C4-2B (cell line): ENCODE measurements around the gene FXYD1.

ENCODE experiments used
- H3K27ac ChIP-seq: fragments of 450-650 bp; 2 replicates; pipeline ENCODE4 v1.5.1; 2017
- ZFX ChIP-seq: fragments of 450-650 bp; IDR thresholded peaks from 2 replicates; pipeline ENCODE4 v1.6.1; 2017
- TF ChIP-seq, protein P1 (sequence below): fragments of 450-650 bp; conservative IDR thresholded peaks from 2 replicates; pipeline ENCODE4 v1.5.1; 2017; ENCODE audit warnings: mild to moderate bottlenecking

The FXYD1 gene

DNA sequence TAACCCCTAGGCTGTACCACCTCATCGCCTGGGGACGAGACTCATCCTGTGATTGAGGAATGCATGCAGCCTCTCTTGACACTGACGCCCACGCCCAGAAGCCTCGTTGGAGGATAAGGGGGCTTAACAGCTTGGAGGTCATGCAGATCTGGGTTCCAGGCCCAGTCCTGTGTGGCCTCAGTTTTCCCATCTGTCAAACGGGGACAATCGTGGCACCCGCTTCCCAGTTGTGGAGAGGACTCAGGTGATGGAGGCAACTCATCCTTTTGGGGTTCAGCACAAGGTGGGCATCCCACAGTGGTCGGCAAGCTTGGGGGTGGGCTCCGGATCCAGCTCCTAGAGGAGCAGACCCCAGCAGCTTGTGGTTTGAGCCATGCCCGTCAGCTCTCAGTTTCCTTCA lies 2.4 kb upstream of the FXYD1 start:
- TF ChIP-seq, protein P1, sequence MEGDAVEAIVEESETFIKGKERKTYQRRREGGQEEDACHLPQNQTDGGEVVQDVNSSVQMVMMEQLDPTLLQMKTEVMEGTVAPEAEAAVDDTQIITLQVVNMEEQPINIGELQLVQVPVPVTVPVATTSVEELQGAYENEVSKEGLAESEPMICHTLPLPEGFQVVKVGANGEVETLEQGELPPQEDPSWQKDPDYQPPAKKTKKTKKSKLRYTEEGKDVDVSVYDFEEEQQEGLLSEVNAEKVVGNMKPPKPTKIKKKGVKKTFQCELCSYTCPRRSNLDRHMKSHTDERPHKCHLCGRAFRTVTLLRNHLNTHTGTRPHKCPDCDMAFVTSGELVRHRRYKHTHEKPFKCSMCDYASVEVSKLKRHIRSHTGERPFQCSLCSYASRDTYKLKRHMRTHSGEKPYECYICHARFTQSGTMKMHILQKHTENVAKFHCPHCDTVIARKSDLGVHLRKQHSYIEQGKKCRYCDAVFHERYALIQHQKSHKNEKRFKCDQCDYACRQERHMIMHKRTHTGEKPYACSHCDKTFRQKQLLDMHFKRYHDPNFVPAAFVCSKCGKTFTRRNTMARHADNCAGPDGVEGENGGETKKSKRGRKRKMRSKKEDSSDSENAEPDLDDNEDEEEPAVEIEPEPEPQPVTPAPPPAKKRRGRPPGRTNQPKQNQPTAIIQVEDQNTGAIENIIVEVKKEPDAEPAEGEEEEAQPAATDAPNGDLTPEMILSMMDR: no peak
- TF ChIP-seq ZFX: no peak
- H3K27ac ChIP-seq: no peak overlapping the region

DNA sequence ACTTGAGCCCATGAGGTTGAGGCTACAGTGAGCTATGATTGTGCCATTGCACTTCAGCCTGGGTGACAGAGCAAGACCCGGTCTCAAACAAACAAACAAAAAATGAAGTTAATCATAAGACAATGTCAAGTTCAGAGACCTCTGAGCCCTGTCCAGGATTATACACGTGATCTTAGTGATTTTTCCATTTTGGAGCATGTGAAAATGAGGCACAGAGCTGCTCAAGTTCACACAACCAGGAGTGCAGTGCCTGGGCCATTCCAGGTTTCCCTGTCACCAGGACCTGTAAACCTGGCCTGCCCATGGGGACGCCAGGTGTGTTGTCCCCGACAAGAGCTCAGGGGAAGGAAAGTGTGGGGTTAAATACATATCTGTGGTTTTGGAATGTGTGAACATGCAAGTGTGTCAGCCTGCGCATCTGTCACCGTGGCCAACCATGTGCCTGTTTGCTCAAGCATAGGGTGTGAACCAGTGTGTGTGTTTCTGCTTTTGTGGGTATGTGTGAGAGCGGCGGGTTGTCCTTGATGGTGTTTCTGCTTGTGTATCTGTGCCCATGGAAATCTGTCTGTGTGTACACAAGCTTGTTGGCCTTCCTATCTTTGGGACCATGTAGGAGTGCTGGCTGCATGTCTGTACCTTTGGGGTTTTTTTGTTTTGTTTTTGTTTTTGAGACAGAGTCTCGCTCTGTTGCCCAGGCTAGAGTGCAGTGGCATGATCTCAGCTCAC lies 1.5 kb upstream of the FXYD1 start:
- TF ChIP-seq ZFX: no peak
- TF ChIP-seq, protein P1: no peak
- no peak overlapping the region for H3K27ac ChIP-seq

DNA sequence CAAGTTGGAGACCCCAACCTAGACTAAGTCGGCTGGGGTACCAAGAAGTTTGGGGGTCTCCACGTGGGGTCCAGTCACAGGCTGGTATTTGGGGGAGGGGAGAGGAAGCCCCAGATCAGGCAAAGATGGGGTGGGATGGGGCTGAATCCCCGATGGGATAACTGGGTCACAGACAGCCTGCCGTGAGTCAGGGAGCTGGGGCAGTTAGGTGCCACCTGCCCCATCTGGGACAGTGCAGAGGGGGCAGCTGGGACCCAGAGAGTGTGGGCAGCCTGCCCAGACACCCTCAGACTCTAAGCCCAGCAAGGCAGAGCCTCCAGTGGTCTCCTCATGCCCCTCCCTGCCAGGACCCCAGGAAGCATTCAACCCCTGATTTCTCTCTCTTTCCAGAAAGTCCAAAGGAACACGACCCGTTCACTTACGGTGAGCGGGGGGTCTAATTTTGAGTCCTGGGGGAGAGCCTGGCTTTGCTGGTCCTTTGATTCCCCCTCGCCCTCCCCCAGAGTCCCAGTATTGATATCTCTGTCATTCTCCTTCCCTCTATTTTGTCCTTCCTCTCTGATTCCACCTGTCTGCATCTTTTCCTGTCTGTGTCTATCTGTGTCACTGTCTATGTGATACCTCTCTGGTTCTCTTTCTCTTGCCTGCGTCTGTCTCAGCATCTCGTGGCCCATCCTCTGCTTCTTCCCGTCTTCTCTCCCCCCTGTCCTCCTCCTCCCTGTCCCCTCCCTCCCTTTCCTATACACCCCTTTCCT lies 1.8 kb downstream of the FXYD1 start:
- TF ChIP-seq, protein P1: no peak
- no peak for TF ChIP-seq ZFX
- H3K27ac ChIP-seq: no peak overlapping the region

DNA sequence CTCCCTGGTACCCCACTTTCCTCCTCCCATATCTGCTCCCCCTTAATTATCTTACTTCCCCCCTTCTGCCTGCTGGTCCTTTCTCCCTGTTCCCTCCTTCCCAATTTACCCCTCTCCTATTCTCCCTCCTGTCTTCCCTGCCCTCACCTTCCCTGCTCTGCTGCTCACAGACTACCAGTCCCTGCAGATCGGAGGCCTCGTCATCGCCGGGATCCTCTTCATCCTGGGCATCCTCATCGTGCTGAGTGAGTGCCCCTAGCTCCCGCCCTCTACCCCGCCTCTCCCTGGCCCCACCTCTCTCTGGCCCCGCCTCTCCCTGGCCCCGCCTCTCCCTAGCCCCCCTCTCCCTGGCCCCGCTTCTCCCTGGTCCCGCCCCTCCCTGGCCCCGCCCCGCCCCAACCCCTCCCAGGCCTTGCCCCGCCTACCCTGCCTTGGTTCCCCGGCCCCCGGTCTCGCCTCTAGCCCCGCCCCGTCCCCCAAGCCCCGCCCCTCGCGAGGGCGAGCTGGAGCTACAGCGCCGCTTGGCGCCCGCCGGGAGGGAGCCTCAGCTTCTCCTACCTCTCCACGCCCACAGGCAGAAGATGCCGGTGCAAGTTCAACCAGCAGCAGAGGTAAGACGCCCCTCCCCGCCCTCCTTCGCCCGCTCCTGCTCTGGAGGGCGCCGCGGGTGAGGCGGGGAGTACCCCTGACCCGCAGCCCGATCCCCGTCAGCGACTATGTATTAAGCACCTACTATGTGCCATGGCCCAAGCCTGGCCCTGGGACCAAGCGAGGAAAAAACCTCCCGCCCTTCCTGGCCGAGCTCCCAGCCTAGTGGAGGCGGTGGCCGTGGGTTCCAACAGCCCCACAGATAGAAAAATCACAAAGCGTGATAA lies 2.6 kb downstream of the FXYD1 start:
- no peak overlapping the region for H3K27ac ChIP-seq
- TF ChIP-seq, protein P1: peak; percentile 87
- no peak for TF ChIP-seq ZFX

DNA sequence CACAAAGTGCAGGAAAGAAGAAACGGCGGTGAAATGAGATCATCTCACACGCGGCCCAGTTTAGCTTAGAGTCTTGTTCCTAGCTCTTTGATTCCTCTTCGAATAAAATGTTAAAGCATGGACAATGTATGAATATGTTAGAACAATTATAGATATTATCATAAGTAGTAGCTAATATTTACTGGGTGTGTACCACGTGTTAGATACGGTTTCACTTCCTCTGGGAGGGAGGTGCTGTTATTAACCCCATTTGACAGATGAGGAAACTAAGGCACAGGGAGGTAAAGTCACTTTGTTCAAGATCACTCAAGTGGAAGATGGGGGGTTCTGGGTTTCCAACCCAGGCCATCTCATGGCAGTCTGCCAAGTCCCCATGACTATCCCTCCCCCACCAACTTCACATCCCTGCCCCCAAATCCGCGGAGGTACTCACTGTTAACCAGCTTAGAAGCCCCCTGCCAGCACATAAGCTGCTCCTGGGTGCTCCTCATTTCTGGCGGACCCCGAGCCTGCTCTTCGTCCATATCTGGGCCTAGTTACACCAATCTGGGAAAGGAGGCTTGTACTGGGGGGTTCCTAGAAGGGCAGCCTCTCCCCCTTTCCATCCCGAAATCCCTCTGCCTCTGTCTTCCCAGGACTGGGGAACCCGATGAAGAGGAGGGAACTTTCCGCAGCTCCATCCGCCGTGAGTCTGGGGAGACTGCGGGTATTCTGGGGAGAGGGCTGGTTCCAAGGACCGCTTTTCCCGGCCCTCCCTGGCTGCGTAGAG lies 3.4 kb downstream of the FXYD1 start:
- no peak overlapping the region for H3K27ac ChIP-seq
- TF ChIP-seq ZFX: no peak
- TF ChIP-seq, protein P1: no peak

DNA sequence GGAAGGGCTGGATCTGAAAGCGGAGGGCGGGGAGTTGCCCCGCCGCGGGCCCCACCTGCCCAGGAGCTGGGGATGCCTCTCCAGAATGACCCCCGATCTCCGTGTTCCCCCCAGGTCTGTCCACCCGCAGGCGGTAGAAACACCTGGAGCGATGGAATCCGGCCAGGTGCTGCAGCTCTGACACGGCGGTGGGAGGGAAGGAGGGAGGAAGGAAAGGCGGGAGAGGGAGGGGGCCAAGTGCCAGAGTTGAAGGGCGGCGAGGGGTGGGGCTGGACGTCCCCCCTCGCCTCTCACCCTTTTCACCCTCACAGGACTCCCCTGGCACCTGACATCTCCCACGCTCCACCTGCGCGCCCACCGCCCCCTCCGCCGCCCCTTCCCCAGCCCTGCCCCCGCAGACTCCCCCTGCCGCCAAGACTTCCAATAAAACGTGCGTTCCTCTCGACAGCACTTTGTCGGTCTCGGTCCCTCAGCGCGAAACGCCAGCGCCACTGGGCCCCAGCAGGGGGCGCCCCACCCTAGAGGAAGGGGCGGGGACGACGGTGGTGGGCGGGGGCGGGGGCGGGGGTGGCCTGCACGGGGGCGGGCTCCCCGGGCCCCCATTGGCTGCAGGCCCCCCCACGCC lies 4.1 kb downstream of the FXYD1 start:
- no peak overlapping the region for H3K27ac ChIP-seq
- no peak for TF ChIP-seq ZFX
- TF ChIP-seq, protein P1: peak; percentile 83
